HL-60 (cell line): ENCODE measurements around the gene ARPC1B.

ENCODE experiments used
- DNase-seq, 2 experiments: peaks; one replicate each; pipeline ENCODE4 v3.0.0-alpha.2; 2010 to 2020; ENCODE audit warnings: low read depth in 1 of 2, low spot score in 1 of 2
- H3K27ac ChIP-seq: fragments of 250-450 bp; sonication (Bioruptor Pico); replicated peaks from 2 replicates; pipeline ENCODE4 v1.5.1; 2020; ENCODE audit warnings: mild to moderate bottlenecking, moderate library complexity
- H3K27me3 ChIP-seq: fragments of 250-450 bp; sonication (Bioruptor Pico); 2 replicates; pipeline ENCODE4 v1.5.1; 2021; ENCODE audit warnings: mild to moderate bottlenecking, moderate library complexity; ENCODE audit not compliant: insufficient read depth, poor library complexity, severe bottlenecking
- H3K4me3 ChIP-seq: replicated peaks from 2 replicates; pipeline ENCODE4 v1.5.1; 2011; ENCODE audit warnings: mild to moderate bottlenecking, control low read depth, low read length; ENCODE audit not compliant: insufficient read depth
- CTCF ChIP-seq: IDR thresholded peaks from one replicate; pipeline ENCODE4 v1.5.1; 2011; ENCODE audit warnings: low read length, control low read depth, inconsistent platforms; ENCODE audit not compliant: insufficient read depth
- GABPA ChIP-seq: IDR thresholded peaks from 2 replicates; pipeline ENCODE4 v1.6.1; 2012; ENCODE audit warnings: low read depth
- POLR2AphosphoS5 ChIP-seq: IDR thresholded peaks from 2 replicates; pipeline ENCODE4 v1.6.1; 2012; ENCODE audit warnings: low read depth
- REST ChIP-seq: IDR thresholded peaks from 2 replicates; pipeline ENCODE4 v1.6.1; 2012; ENCODE audit warnings: low read depth; ENCODE audit not compliant: insufficient replicate concordance
- SPI1 ChIP-seq: IDR thresholded peaks from 2 replicates; pipeline ENCODE4 v1.6.1; 2012; ENCODE audit warnings: low read depth, mild to moderate bottlenecking, borderline replicate concordance

Gene ARPC1B

GRCh38 chr7:99366646-99367045 is 7.9 kb upstream of the ARPC1B start:
- no peak for DNase-seq
- TF ChIP-seq GABPA (no peak), CTCF (no peak), SPI1 (no peak), REST (no peak), POLR2AphosphoS5 (no peak)
- Histone ChIP-seq H3K27ac (no peak overlapping the region), H3K27me3 (no peaks in the 10 kb centered on the region), H3K4me3 (no peak overlapping the region)

GRCh38 chr7:99368750-99369389 is 5.7 kb upstream of the ARPC1B start:
- Histone ChIP-seq H3K27me3 (no peaks in the 10 kb centered on the region), H3K4me3 (no peak overlapping the region), H3K27ac (no peak overlapping the region)
- no peak for DNase-seq
- TF ChIP-seq POLR2AphosphoS5, result no peak
- no peak for TF ChIP-seq GABPA
- no peak for TF ChIP-seq CTCF
- no peak for TF ChIP-seq SPI1
- TF ChIP-seq REST, result no peak

- TF ChIP-seq CTCF, result no peak
- TF ChIP-seq GABPA, result no peak
- no peak for TF ChIP-seq POLR2AphosphoS5
- no peak for TF ChIP-seq REST
- no peak for TF ChIP-seq SPI1
- DNase-seq, result no peak
Observed at GRCh38 chr7:99369767-99370391, 4.7 kb upstream of the ARPC1B start.

More at GRCh38 chr7:99369767-99370391, 4.7 kb upstream of the ARPC1B start:
- Histone ChIP-seq H3K27me3 (no peaks in the 10 kb centered on the region), H3K27ac (no peak overlapping the region), H3K4me3 (no peak overlapping the region)
